Spleen (tissue), 11 donors: ENCODE results near the gene HLCS. TPM values are rescaled to one million over a fixed set of nuclear protein-coding genes. Genes with fewer than 3 reads are reported as not detected.
"Not testable (repeated sequence)": the region's sequence is repeated elsewhere in the genome, so short reads cannot be mapped to it uniquely, and the experiment has no call there.

Experiments used
- DNase-seq: peaks from one replicate; pipeline ENCODE4 v3.0.0-alpha.2; 2020
- H3K27ac ChIP-seq, 8 donors: fragments of 200-600 bp; sonication (generic) in 7 of 8; 1 replicate in 4 of 8; 2 replicates in 4 of 8; pipeline versions ENCODE4 v1.5.0 to v1.8.0; 2016 to 2021; ENCODE audit warnings: inconsistent platforms in 4 of 8, mild to moderate bottlenecking in 4 of 8, moderate library complexity in 1 of 8
- H3K27me3 ChIP-seq, 7 donors: fragments of 200-600 bp; sonication (generic) in 6 of 7; replicated peaks in 1 of 7; 1 replicate in 4 of 7; 2 replicates in 3 of 7; pipeline versions ENCODE4 v1.5.0 to v1.8.0; 2016 to 2021; ENCODE audit warnings: inconsistent platforms in 3 of 7, mild to moderate bottlenecking in 1 of 7
- H3K36me3 ChIP-seq, 6 donors: fragments of 200-600 bp; sonication (generic) in 5 of 6; 1 replicate in 4 of 6; 2 replicates in 2 of 6; pipeline versions ENCODE4 v1.5.0 to v1.8.0; 2016 to 2021; ENCODE audit warnings: inconsistent platforms in 2 of 6
- H3K4me1 ChIP-seq, 6 donors: fragments of 200-600 bp; sonication (generic) in 5 of 6; 1 replicate in 3 of 6; 2 replicates in 3 of 6; pipeline versions ENCODE4 v1.5.0 to v1.8.0; 2016 to 2021; ENCODE audit warnings: inconsistent platforms in 3 of 6
- H3K4me3 ChIP-seq, 8 donors: fragments of 200-600 bp; sonication (generic) in 7 of 8; 1 replicate in 4 of 8; 2 replicates in 4 of 8; pipeline versions ENCODE4 v1.5.0 to v1.8.0; 2016 to 2021; ENCODE audit warnings: inconsistent platforms in 4 of 8, mild to moderate bottlenecking in 4 of 8, moderate library complexity in 2 of 8
- H3K9me3 ChIP-seq, 8 donors: fragments of 200-600 bp; sonication (generic) in 7 of 8; 1 replicate in 4 of 8; 2 replicates in 4 of 8; pipeline versions ENCODE4 v1.5.0 to v1.8.0; 2016 to 2021; ENCODE audit warnings: inconsistent platforms in 4 of 8
- POLR2A ChIP-seq, 3 donors: fragments of 450-650 bp; IDR thresholded peaks; one replicate each; pipeline ENCODE4 v1.5.1; 2017; ENCODE audit warnings: antibody characterized with exemption in 3 of 3, mild to moderate bottlenecking in 1 of 3
- POLR2AphosphoS5 ChIP-seq, 3 donors: sonication (generic); formaldehyde crosslinking; IDR thresholded peaks; one replicate each; pipeline ENCODE4 v1.5.1; 2017; ENCODE audit warnings: antibody characterized with exemption in 3 of 3
- WGBS, 5 donors: extraction: QIAGEN DNeasy Blood & Tissue Kit in 3 of 5; methylation state at CpG; one replicate each; pipeline versions ENCODE4 v1.1.5 to v1.1.7; 2013 to 2018; 5-methylcytosine and 5-hydroxymethylcytosine counted together
- intact Hi-C: fragments of 100-400 bp; cut with DNase I; formaldehyde crosslinking; loops from one replicate; pipeline ENCODE4 v1.15.0; 2023; ENCODE audit warnings: low total_unique reads
- polyA plus RNA-seq, 3 donors: library from polyadenylated mRNA; stranded (reverse); fragments of 200-250 nt; gene quantifications; one replicate each; pipeline ENCODE4 v1.2.1, GENCODE V29; 2013
- total RNA-seq, 7 donors: library from RNA; depleted of rRNA in 3 of 7; stranded (reverse); fragments of >200 nt in 3 of 7; fragmentation: NEBNext Ultra II Directional in 4 of 7; extraction: Animal tissue kit (Norgen Biotek cat#: 25700) in 4 of 7; gene quantifications; one replicate each; pipeline versions ENCODE4 v1.1.0 to v1.2.1, GENCODE V29; 2016 to 2021
- TF ChIP-seq, protein P1 (sequence below), 11 experiments: fragments of 200-600 bp in 7 of 11; fragments of 450-650 bp in 4 of 11; sonication (generic) in 4 of 11; IDR thresholded peaks in 8 of 11; conservative IDR thresholded peaks in 3 of 11; 1 replicate in 7 of 11; 2 replicates in 4 of 11; pipeline versions ENCODE4 v1.4.0 to v1.8.0; 2016 to 2021; ENCODE audit warnings: antibody characterized with exemption in 11 of 11, inconsistent platforms in 4 of 11, mild to moderate bottlenecking in 1 of 11
- donor health status: healthy with polysubstance abuse.
- donor health status: DM: no; HTN: no; CAD: no; lungs with moderate emphysema.
- donor health status: DM: no; HTN: no; CAD: no.
- donor health status: Bipolar disorder and iron deficiency.
- donor health status: healthy.
- donor health status: DM: no; HTN: no; CAD: no.
- donor health status: DM: yes; HTN: yes; CAD: no.

Gene HLCS
- total and polyA plus RNA-seq, 10 donors, result 1.7 to 22.8 (median 16.3) TPM

GRCh38 chr21:37006486-37007291, 40.2 kb upstream of the HLCS start, which contains the start of gene RIPPLY3:
RIPPLY3 (plus strand) TSS chr21:37006702; CDS start chr21:37006773, 71 bp downstream.
- DNase-seq, result no peak
- Histone ChIP-seq H3K9me3 (no peaks in the 10 kb centered on the region), H3K36me3 (no peaks in the 10 kb centered on the region), H3K27ac (no peak within 1 kb of the TSS), H3K4me3 (peak within 1 kb of the TSS; percentile 8 to 70 (median 46)), H3K4me1 (peaks cover 11 to 37% (median 27%) of the 10 kb centered on the region in 6 donors), H3K27me3 (peaks cover 0 to 63% (median 40%) of the 10 kb centered on the region in 7 donors)
- 2 to 6% (median 3%) methylated on average over 27 to 87 of the region's 87 CpGs for WGBS, 5 donors
- intact Hi-C loops, result no loop called here
- TF ChIP-seq, protein P1, sequence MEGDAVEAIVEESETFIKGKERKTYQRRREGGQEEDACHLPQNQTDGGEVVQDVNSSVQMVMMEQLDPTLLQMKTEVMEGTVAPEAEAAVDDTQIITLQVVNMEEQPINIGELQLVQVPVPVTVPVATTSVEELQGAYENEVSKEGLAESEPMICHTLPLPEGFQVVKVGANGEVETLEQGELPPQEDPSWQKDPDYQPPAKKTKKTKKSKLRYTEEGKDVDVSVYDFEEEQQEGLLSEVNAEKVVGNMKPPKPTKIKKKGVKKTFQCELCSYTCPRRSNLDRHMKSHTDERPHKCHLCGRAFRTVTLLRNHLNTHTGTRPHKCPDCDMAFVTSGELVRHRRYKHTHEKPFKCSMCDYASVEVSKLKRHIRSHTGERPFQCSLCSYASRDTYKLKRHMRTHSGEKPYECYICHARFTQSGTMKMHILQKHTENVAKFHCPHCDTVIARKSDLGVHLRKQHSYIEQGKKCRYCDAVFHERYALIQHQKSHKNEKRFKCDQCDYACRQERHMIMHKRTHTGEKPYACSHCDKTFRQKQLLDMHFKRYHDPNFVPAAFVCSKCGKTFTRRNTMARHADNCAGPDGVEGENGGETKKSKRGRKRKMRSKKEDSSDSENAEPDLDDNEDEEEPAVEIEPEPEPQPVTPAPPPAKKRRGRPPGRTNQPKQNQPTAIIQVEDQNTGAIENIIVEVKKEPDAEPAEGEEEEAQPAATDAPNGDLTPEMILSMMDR (IDR thresholded peaks at IDR 0.05 in 8 of 11, conservative IDR thresholded peaks at IDR 0.05 in 3 of 11), result no peak
- TF ChIP-seq POLR2A (IDR thresholded peaks at IDR 0.05) (no peak), POLR2AphosphoS5 (IDR thresholded peaks at IDR 0.05) (no peak)

DNA sequence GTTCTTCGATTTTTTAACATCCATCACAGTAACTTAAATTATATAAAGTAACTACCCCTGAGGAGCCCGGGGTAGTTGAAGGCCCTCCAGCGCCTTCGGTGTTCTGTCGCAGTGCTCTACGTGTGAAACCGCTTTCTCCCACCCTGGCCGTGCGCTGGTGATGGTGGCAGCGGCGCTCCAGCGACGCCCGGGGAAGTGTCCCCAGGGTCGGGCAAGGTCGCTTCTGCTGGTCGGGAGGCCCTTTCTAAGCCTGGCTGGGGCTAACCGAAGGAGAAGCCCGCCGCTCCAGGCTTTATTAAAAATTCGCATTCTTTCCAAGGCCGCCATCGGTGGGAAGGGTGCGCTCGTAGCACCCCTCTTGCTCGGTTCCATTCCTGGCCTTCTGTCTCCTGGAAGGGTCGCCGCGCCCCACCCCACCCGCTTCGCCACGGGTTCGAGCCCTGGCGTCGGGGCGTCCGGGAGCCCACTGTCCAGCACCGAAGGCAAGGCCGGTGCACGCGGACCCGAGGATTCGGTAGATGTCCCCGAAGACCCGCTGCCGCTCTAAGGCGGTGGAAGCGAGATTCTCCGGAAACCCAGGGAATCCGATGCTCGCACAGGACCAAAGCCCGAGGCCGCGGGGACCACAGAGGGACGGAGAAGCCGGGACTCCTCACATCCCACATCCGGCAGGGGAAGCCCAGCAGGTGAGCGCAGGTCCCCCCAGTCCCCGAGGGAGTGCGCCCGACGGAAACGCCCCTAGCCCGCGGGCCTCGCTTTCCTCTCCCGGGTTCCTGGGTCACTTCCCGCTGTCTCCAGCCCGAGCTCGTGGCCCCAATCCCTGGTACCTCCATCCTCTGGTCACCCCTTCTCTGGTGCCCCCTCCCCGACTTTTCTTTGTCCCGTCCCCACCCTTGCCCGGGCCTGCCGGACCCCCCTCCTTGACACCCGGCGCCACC, 39.3 kb upstream of the HLCS start:
- intact Hi-C loops, result no loop called here
- DNase-seq, result no peak
- 28 to 38% (median 30%) methylated on average over 54 to 76 of the region's 76 CpGs for WGBS, 5 donors
- Histone ChIP-seq H3K9me3 (no peaks in the 10 kb centered on the region), H3K4me3 (peak overlapping the region in 7 of 8 donors; percentile 37 to 70 (median 48)), H3K4me1 (peaks cover 16 to 45% (median 30%) of the 10 kb centered on the region in 6 donors), H3K27ac (no peak overlapping the region), H3K36me3 (no peaks in the 10 kb centered on the region), H3K27me3 (peaks cover 0 to 55% (median 40%) of the 10 kb centered on the region in 7 donors)
- TF ChIP-seq POLR2A (IDR thresholded peaks at IDR 0.05), result no peak
- TF ChIP-seq, protein P1 (IDR thresholded peaks at IDR 0.05 in 8 of 11, conservative IDR thresholded peaks at IDR 0.05 in 3 of 11), result no peak
- no peak for TF ChIP-seq POLR2AphosphoS5 (IDR thresholded peaks at IDR 0.05)

GRCh38 chr21:37003917-37004316, 37.4 kb upstream of the HLCS start:
- peaks cover 15 to 31% (median 20%) of the 10 kb centered on the region in 6 donors for H3K4me1 ChIP-seq
- H3K4me3 ChIP-seq, H3K9me3 ChIP-seq, H3K36me3 ChIP-seq, DNase-seq, H3K27ac ChIP-seq, intact Hi-C loops: not testable (repeated sequence)
- peaks cover 0 to 36% (median 31%) of the 10 kb centered on the region in 7 donors for H3K27me3 ChIP-seq
- WGBS, 5 donors, result 60 to 91% (median 75%) methylated on average over 3 of the region's 3 CpGs

GRCh38 chr21:37002851-37003250, 36.4 kb upstream of the HLCS start:
- intact Hi-C loops, DNase-seq, H3K9me3 ChIP-seq, H3K36me3 ChIP-seq, H3K4me3 ChIP-seq, H3K27ac ChIP-seq: not testable (repeated sequence)
- 86 to 94% (median 90%) methylated on average over 12 of the region's 12 CpGs for WGBS, 5 donors
- Histone ChIP-seq H3K27me3 (peaks cover 0 to 25% (median 21%) of the 10 kb centered on the region in 7 donors), H3K4me1 (peaks cover 15 to 31% (median 20%) of the 10 kb centered on the region in 6 donors)
